Colonic mucosa (tissue), 4 donors: ENCODE data around the gene PDLIM7. TPM values are rescaled to one million over a fixed set of nuclear protein-coding genes. Genes with fewer than 3 reads are reported as not detected.
A peak's percentile ranks its signal among the peaks of the same experiment; 100 is the strongest.

ENCODE experiments used
- DNase-seq: peaks from one replicate; pipeline ENCODE4 v3.0.0-alpha.2; 2020
- H3K27ac ChIP-seq: fragments of 200-600 bp; one replicate; pipeline ENCODE4 v1.8.0; 2021
- H3K27me3 ChIP-seq: fragments of 200-600 bp; one replicate; pipeline ENCODE4 v1.8.0; 2021
- H3K36me3 ChIP-seq: fragments of 200-600 bp; one replicate; pipeline ENCODE4 v1.8.0; 2021
- H3K4me1 ChIP-seq: fragments of 200-600 bp; one replicate; pipeline ENCODE4 v1.8.0; 2021; ENCODE audit warnings: mild to moderate bottlenecking
- H3K4me3 ChIP-seq: fragments of 200-600 bp; one replicate; pipeline ENCODE4 v1.8.0; 2021
- H3K9ac ChIP-seq, 2 donors: one replicate each; pipeline ENCODE4 v1.7.0; 2013; ENCODE audit warnings: control low read depth in 2 of 2, low read depth in 2 of 2, low read length in 2 of 2
- H3K9me3 ChIP-seq: fragments of 200-600 bp; one replicate; pipeline ENCODE4 v1.8.0; 2021
- intact Hi-C: fragments of 100-400 bp; cut with DNase I; formaldehyde crosslinking; loops from one replicate; pipeline ENCODE4 v1.14.1; 2022
- total RNA-seq, 2 donors: library from RNA; stranded (reverse); fragmentation: NEBNext Ultra II Directional in 1 of 2; extraction: Animal tissue kit (Norgen Biotek cat#: 25700) in 1 of 2; gene quantifications; one replicate each; pipeline ENCODE4 v1.2.1, GENCODE V29; 2021
- TF ChIP-seq, protein P1 (sequence below): fragments of 200-600 bp; IDR thresholded peaks from one replicate; pipeline ENCODE4 v1.8.0; 2022; ENCODE audit warnings: antibody characterized with exemption, mild to moderate bottlenecking
- donor health status: healthy.
- donor health status: DM: no; HTN: no; CAD: no.
- donor health status: DM: no; HTN: no; CAD: no.

The PDLIM7 gene
- total RNA-seq, 2 donors from 2014 or later = 19.7 to 44.9 TPM

DNA sequence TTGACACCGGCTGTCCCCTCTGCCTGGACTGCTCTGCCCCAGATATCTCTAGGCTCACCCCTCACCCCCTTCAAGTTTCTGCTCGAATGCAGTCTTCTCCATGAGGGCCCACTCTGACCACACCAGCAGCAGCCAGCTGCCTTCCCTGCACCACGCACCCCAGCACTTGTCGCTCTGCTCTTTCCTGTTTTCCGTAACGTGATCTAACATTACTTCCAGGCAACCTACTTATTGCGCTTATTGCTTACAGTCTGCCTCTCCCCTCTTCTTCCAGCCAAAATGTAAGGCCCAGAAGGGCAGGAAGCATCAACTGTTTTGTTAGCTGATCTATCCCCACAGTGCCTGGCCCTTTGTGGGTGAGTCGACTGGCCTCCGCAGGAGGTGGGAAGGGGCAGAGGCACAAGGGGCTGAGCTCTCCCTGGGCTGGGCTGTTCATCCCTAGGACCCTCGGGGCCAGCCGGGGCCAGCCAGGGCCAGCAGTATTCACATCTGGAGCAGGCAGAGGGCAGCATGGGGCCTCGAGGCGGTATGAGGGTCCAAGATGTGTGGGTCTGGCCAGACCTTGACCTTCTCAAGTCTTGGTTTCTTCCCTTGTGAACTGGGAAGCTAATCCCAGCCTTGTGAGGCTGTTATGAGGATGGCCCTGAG is 12.4 kb downstream of the PDLIM7 start:
- TF ChIP-seq, protein P1, sequence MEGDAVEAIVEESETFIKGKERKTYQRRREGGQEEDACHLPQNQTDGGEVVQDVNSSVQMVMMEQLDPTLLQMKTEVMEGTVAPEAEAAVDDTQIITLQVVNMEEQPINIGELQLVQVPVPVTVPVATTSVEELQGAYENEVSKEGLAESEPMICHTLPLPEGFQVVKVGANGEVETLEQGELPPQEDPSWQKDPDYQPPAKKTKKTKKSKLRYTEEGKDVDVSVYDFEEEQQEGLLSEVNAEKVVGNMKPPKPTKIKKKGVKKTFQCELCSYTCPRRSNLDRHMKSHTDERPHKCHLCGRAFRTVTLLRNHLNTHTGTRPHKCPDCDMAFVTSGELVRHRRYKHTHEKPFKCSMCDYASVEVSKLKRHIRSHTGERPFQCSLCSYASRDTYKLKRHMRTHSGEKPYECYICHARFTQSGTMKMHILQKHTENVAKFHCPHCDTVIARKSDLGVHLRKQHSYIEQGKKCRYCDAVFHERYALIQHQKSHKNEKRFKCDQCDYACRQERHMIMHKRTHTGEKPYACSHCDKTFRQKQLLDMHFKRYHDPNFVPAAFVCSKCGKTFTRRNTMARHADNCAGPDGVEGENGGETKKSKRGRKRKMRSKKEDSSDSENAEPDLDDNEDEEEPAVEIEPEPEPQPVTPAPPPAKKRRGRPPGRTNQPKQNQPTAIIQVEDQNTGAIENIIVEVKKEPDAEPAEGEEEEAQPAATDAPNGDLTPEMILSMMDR = no peak
- H3K9ac ChIP-seq = no peak overlapping the region
- no peaks in the 10 kb centered on the region for H3K9me3 ChIP-seq
- H3K4me1 ChIP-seq = peaks cover 5% of the 10 kb centered on the region
- H3K36me3 ChIP-seq = no peaks in the 10 kb centered on the region
- H3K4me3 ChIP-seq = no peak overlapping the region
- no peak overlapping the region for H3K27ac ChIP-seq
- no peak for DNase-seq
- intact Hi-C loops = no loop called here
- no peaks in the 10 kb centered on the region for H3K27me3 ChIP-seq

DNA sequence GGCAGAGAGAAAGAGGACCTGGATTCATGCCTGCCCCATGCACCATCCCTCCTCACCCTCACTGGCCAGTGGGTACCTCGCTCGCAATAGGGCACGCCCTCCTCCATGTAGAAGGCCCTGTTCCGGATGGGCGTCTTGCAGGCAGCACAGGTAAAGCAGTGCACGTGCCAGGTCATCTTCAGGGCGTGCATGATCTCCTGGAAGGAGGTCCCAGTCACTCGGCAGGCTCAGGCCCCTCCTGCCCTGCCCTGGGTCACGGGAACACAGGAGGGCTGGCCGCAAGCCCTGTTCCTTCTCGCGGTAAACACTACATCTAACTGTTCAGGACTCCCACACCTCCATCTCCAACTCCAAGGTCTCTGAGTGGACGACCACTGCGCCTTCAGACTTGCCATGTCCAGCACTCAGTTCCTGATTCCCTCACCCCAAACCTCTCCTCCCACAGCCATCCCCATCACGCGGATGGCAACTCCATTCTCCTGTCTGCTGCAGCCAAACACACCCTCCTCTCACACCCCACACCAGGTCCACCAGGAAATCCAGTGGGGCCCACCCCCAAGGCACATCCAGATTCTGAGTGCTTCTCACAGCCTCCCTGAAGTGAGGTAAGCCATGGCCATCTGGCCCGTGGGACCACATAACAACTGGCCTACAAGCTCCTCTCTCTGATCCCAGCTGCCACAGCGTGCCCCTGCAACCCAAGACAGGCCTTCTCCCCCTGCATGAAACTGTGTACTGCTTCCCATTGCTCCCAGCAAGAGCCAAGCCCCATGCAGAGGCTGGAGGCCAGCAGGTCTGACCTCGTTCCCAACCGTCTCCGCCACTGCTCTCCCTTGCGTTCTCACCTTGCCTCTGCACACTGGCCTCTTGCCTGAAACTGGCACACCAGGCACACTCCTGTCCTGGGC is 13.2 kb downstream of the PDLIM7 start:
- Histone ChIP-seq H3K4me3 (no peak overlapping the region), H3K9ac (no peak overlapping the region), H3K9me3 (no peaks in the 10 kb centered on the region), H3K36me3 (no peaks in the 10 kb centered on the region), H3K4me1 (peaks cover 3% of the 10 kb centered on the region), H3K27ac (no peak overlapping the region), H3K27me3 (no peaks in the 10 kb centered on the region)
- TF ChIP-seq, protein P1 = no peak
- intact Hi-C loops = no loop called here
- no peak for DNase-seq

- no peaks in the 10 kb centered on the region for H3K4me1 ChIP-seq
- TF ChIP-seq, protein P1 = no peak
- no peak overlapping the region for H3K9ac ChIP-seq
- DNase-seq = no peak
- no peak overlapping the region for H3K4me3 ChIP-seq
- H3K36me3 ChIP-seq = no peaks in the 10 kb centered on the region
- intact Hi-C loops = no loop called here
- no peak overlapping the region for H3K27ac ChIP-seq
- H3K27me3 ChIP-seq = no peaks in the 10 kb centered on the region
- no peaks in the 10 kb centered on the region for H3K9me3 ChIP-seq
These were observed 14.4 kb downstream of the PDLIM7 start for GRCh38 chr5:177483042-177483441.

GRCh38 chr5:177482359-177482795 is 15.0 kb downstream of the PDLIM7 start:
- Histone ChIP-seq H3K4me1 (no peaks in the 10 kb centered on the region), H3K36me3 (no peaks in the 10 kb centered on the region), H3K9ac (no peak overlapping the region), H3K27me3 (no peaks in the 10 kb centered on the region), H3K4me3 (no peak overlapping the region), H3K27ac (no peak overlapping the region), H3K9me3 (no peaks in the 10 kb centered on the region)
- DNase-seq = no peak
- intact Hi-C loops = no loop called here
- TF ChIP-seq, protein P1 = no peak

DNA sequence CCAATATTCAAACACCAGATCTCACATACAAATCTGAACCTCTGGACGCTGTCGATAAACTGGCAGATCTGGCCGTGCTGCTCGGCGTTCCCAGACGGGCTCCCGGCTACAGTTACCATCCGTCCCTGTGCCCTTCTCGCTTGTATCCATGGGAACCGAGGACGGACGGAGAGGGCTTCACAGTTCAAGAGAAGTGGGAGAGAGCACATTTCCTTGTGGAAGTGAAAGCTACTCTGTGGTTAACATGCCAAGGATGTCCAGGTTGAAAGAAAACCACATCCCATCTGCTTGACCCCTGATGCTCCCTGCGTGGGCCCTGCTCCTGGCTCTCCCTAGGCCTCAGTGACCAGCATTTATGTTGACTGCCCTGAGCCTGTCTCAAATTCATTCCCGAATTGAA is 17.6 kb downstream of the PDLIM7 start:
- H3K9me3 ChIP-seq = no peaks in the 10 kb centered on the region
- no peaks in the 10 kb centered on the region for H3K36me3 ChIP-seq
- H3K4me1 ChIP-seq = no peaks in the 10 kb centered on the region
- H3K27ac ChIP-seq = peak overlapping the region; percentile 47
- DNase-seq = no peak
- peak overlapping the region in 1 of 2 donors; percentile 24 for H3K9ac ChIP-seq
- H3K27me3 ChIP-seq = no peaks in the 10 kb centered on the region
- H3K4me3 ChIP-seq = no peak overlapping the region
- TF ChIP-seq, protein P1 = no peak
- intact Hi-C loops = no loop called here
